Tibial artery (tissue), 4 donors: ENCODE results near the gene CDK7.

Experiments used
- DNase-seq, 2 donors: peaks; one replicate each; pipeline ENCODE4 v3.0.0-alpha.2; 2019
- H3K27ac ChIP-seq, 2 donors: fragments of 200-600 bp; sonication (generic) in 1 of 2; 1 replicate in 1 of 2; 2 replicates in 1 of 2; pipeline ENCODE4 v1.5.1; 2018 to 2019; ENCODE audit warnings: mild to moderate bottlenecking in 1 of 2
- H3K27me3 ChIP-seq, 2 donors: fragments of 200-600 bp; sonication (generic) in 1 of 2; one replicate each; pipeline versions ENCODE4 v1.5.1 to v1.6.0; 2016 to 2019
- H3K36me3 ChIP-seq, 3 donors: fragments of 200-600 bp; sonication (generic) in 2 of 3; one replicate each; pipeline ENCODE4 v1.5.1; 2016 to 2019; ENCODE audit warnings: mild to moderate bottlenecking in 2 of 3
- H3K4me1 ChIP-seq, 4 donors: fragments of 200-600 bp; sonication (generic) in 2 of 4; 1 replicate in 3 of 4; 2 replicates in 1 of 4; pipeline ENCODE4 v1.5.1; 2016 to 2019
- H3K4me3 ChIP-seq, 2 donors: fragments of 200-600 bp; sonication (generic) in 1 of 2; 1 replicate in 1 of 2; 2 replicates in 1 of 2; pipeline ENCODE4 v1.5.1; 2018 to 2019; ENCODE audit warnings: mild to moderate bottlenecking in 2 of 2
- H3K9me3 ChIP-seq, 3 donors: fragments of 200-600 bp; sonication (generic) in 1 of 3; one replicate each; pipeline ENCODE4 v1.5.1; 2016 to 2019
- CTCF ChIP-seq, 2 experiments: fragments of 200-600 bp in 1 of 2; fragments of 450-650 bp in 1 of 2; IDR thresholded peaks; one replicate each; pipeline ENCODE4 v1.5.1; 2017 to 2019; ENCODE audit warnings: antibody characterized with exemption in 2 of 2, mild to moderate bottlenecking in 1 of 2, moderate library complexity in 1 of 2
- intact Hi-C: fragments of 100-400 bp; cut with DNase I; formaldehyde crosslinking; loops from one replicate; pipeline ENCODE4 v1.15.0; 2023; ENCODE audit warnings: low total_unique reads

The CDK7 gene

GRCh38 chr5:69292306-69292705, 57.6 kb downstream of the CDK7 start:
- DNase-seq, result no peak
- Histone ChIP-seq H3K4me1 (no peaks in the 10 kb centered on the region), H3K36me3 (peaks cover 4 to 46% (median 6%) of the 10 kb centered on the region in 3 donors), H3K4me3 (no peak overlapping the region), H3K9me3 (no peaks in the 10 kb centered on the region), H3K27ac (no peak overlapping the region), H3K27me3 (no peaks in the 10 kb centered on the region)
- intact Hi-C loops, result no loop called here
- no peak for TF ChIP-seq CTCF (IDR thresholded peaks at IDR 0.05)

GRCh38 chr5:69293882-69294281, 59.2 kb downstream of the CDK7 start:
- Histone ChIP-seq H3K9me3 (no peaks in the 10 kb centered on the region), H3K4me3 (no peak overlapping the region), H3K36me3 (peaks cover 4 to 53% (median 9%) of the 10 kb centered on the region in 3 donors), H3K27me3 (no peaks in the 10 kb centered on the region), H3K4me1 (no peaks in the 10 kb centered on the region), H3K27ac (no peak overlapping the region)
- DNase-seq, result no peak
- intact Hi-C loops, result no loop called here
- TF ChIP-seq CTCF (IDR thresholded peaks at IDR 0.05), result no peak

GRCh38 chr5:69295088-69295754, 60.5 kb downstream of the CDK7 start:
- Histone ChIP-seq H3K27ac (no peak overlapping the region), H3K4me3 (no peak overlapping the region), H3K4me1 (no peaks in the 10 kb centered on the region), H3K36me3 (peaks cover 4 to 60% (median 9%) of the 10 kb centered on the region in 3 donors), H3K9me3 (no peaks in the 10 kb centered on the region), H3K27me3 (no peaks in the 10 kb centered on the region)
- intact Hi-C loops, result no loop called here
- DNase-seq, result no peak
- TF ChIP-seq CTCF (IDR thresholded peaks at IDR 0.05), result no peak

GRCh38 chr5:69299625-69300024, 64.9 kb downstream of the CDK7 start:
- no peak for DNase-seq
- intact Hi-C loops, result no loop called here
- Histone ChIP-seq H3K9me3 (no peaks in the 10 kb centered on the region), H3K36me3 (peaks cover 3 to 36% (median 4%) of the 10 kb centered on the region in 3 donors), H3K27me3 (no peaks in the 10 kb centered on the region), H3K4me1 (peaks cover 0 to 8% (median 0%) of the 10 kb centered on the region in 4 donors), H3K27ac (no peak overlapping the region), H3K4me3 (no peak overlapping the region)
- no peak for TF ChIP-seq CTCF (IDR thresholded peaks at IDR 0.05)

- no peak for DNase-seq
- intact Hi-C loops, result no loop called here
- H3K4me1 ChIP-seq, result peaks cover 0 to 8% (median 0%) of the 10 kb centered on the region in 4 donors
- no peaks in the 10 kb centered on the region for H3K27me3 ChIP-seq
- TF ChIP-seq CTCF (IDR thresholded peaks at IDR 0.05), result no peak
- H3K27ac ChIP-seq, result no peak overlapping the region
- H3K36me3 ChIP-seq, result peaks cover 3 to 42% (median 4%) of the 10 kb centered on the region in 3 donors
- no peak overlapping the region for H3K4me3 ChIP-seq
- no peaks in the 10 kb centered on the region for H3K9me3 ChIP-seq
Observed at GRCh38 chr5:69300537-69301203, 66.0 kb downstream of the CDK7 start.
